Skin of body (tissue), 2 donors: Measurements from ENCODE around the gene SLC16A8. TPM values are rescaled to one million over a fixed set of nuclear protein-coding genes. Genes with fewer than 3 reads are reported as not detected.

Source experiments
- DNase-seq: peaks from one replicate; lab custom pipeline; 2025; lab: John Stamatoyannopoulos, UW
- total RNA-seq: library from RNA; depleted of rRNA; stranded (reverse); fragments of >200 nt; gene quantifications from one replicate; pipeline ENCODE4 v1.2.3, GENCODE V29; 2014

SLC16A8 gene
- total RNA-seq, 1 donor from 2014 or later: 0.69 TPM

- peak; percentile 14 for DNase-seq
Observed at GRCh38 chr22:38032681-38033521, 51.1 kb downstream of the SLC16A8 start.

- DNase-seq: no peak
Observed at GRCh38 chr22:38031491-38031890, 52.5 kb downstream of the SLC16A8 start.

- DNase-seq: no peak
Observed at GRCh38 chr22:38030311-38031133, 53.5 kb downstream of the SLC16A8 start.

GRCh38 chr22:38029901-38030300 lies 54.1 kb downstream of the SLC16A8 start:
- DNase-seq: no peak

GRCh38 chr22:38029370-38029769 lies 54.6 kb downstream of the SLC16A8 start:
- DNase-seq: no peak

GRCh38 chr22:38028344-38029130 lies 55.4 kb downstream of the SLC16A8 start:
- DNase-seq: no peak

Other genes with a start within 250 kb of the SLC16A8 start
- 10.4 TPM for gene ANKRD54, start 239.8 kb downstream of the SLC16A8 start, total RNA-seq
- 384 TPM for gene EIF3L, start 234.8 kb downstream of the SLC16A8 start, total RNA-seq
- 18.8 TPM for gene MICALL1, start 177.9 kb downstream of the SLC16A8 start, total RNA-seq
- 0.20 TPM for gene C22orf23, start 130.6 kb downstream of the SLC16A8 start, total RNA-seq
- 30.6 TPM for gene POLR2F, start 130.5 kb downstream of the SLC16A8 start, total RNA-seq
- 4.3 TPM for gene SOX10, start 99.6 kb downstream of the SLC16A8 start, total RNA-seq
- 15.4 TPM for gene PICK1, start 26.8 kb downstream of the SLC16A8 start, total RNA-seq
- gene BAIAP2L2, start 26.5 kb upstream of the SLC16A8 start, total RNA-seq: 0.59 TPM
- gene PLA2G6, start 97.6 kb upstream of the SLC16A8 start, total RNA-seq: 21.1 TPM
- 22.1 TPM for gene MAFF, start 117.8 kb upstream of the SLC16A8 start, total RNA-seq
- gene TMEM184B, start 188.8 kb upstream of the SLC16A8 start, total RNA-seq: 13.3 TPM
- 79.3 TPM for gene CSNK1E, start 233.2 kb upstream of the SLC16A8 start, total RNA-seq